ENCODE data around the gene TGM1.

TGM1 gene

DNA sequence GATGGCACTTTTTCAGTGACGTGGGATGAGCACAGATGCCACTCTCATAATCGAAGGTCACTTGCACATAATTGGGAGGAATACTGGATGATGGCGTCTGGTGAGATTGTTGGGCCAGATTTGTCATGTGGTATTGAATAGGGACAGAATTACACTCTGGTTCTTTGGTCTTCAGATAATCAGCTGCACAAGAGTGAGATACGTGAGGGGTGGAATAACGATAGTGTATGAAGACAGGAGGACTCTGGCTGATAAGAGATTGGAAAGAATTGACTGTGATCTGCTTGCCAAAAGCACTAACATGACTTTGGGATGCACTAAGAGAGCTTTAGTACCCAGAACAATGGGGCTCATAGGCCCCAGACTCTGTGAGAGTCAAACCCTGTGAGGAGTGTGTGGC, 15.4 kb upstream of the TGM1 start:
- Histone ChIP-seq H3K27me3 (ENCODE audit: insufficient read depth, low read depth) (no peaks in the 10 kb centered on the region), H3K4me1 (ENCODE audit: low read depth, poor library complexity, severe bottlenecking) (peaks cover 19% of the 10 kb centered on the region), H4K20me1 (ENCODE audit: insufficient read depth) (no peaks in the 10 kb centered on the region), H3K4me2 (no peak overlapping the region), H3K27ac (no peak overlapping the region), H3K4me3 (IDR thresholded peaks at IDR 0.05; ENCODE audit: insufficient read depth, low read depth, low read length) (no peak overlapping the region), H2AFZ (ENCODE audit: low read depth) (no peak overlapping the region), H3K79me2 (ENCODE audit: insufficient read depth, low read depth) (no peaks in the 10 kb centered on the region), H3K9ac (no peak overlapping the region), H3K36me3 (ENCODE audit: insufficient read depth) (no peaks in the 10 kb centered on the region)
- TF ChIP-seq, protein P1, sequence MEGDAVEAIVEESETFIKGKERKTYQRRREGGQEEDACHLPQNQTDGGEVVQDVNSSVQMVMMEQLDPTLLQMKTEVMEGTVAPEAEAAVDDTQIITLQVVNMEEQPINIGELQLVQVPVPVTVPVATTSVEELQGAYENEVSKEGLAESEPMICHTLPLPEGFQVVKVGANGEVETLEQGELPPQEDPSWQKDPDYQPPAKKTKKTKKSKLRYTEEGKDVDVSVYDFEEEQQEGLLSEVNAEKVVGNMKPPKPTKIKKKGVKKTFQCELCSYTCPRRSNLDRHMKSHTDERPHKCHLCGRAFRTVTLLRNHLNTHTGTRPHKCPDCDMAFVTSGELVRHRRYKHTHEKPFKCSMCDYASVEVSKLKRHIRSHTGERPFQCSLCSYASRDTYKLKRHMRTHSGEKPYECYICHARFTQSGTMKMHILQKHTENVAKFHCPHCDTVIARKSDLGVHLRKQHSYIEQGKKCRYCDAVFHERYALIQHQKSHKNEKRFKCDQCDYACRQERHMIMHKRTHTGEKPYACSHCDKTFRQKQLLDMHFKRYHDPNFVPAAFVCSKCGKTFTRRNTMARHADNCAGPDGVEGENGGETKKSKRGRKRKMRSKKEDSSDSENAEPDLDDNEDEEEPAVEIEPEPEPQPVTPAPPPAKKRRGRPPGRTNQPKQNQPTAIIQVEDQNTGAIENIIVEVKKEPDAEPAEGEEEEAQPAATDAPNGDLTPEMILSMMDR (conservative IDR thresholded peaks at IDR 0.05; ENCODE audit: low read depth, low read length), result no peak

DNA sequence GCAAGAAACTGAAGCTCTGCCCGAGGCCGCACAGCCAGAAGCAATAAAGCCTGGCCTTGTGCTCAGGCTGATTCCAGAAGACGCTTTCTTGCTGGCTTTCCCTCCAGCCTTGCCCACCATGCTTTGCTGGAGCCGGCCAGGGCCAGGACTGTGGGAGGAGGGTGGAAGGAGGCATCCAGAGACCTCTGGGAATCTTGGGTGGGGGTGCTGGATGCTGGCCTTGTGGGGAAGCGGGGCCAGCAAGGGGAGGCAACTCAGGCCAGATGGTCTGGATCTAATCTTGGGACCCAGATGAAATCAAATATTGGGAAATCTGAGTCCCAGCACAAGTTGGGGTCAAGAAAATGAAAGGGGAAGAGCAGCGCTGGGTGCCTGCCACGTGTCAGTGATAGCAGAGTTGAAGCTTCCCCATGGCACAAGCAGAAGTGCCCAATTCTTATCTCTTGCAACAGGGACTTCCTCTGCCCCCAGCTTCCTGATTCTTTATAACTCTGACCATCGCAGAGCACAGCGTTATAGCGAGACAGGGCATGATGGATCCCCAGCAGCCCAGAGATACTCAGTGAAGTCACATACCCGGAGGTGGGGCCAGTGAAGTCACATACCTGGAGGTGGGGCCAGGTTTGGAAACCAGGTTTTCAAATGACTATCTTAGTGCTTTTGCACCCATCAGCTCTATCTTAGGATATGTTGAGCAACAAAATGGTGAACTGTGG, 14.8 kb upstream of the TGM1 start:
- H3K79me2 ChIP-seq (ENCODE audit: insufficient read depth, low read depth), result no peaks in the 10 kb centered on the region
- no peak overlapping the region for H2AFZ ChIP-seq (ENCODE audit: low read depth)
- TF ChIP-seq, protein P1 (conservative IDR thresholded peaks at IDR 0.05; ENCODE audit: low read depth, low read length), result no peak
- H4K20me1 ChIP-seq (ENCODE audit: insufficient read depth), result no peaks in the 10 kb centered on the region
- no peak overlapping the region for H3K4me2 ChIP-seq
- peaks cover 21% of the 10 kb centered on the region for H3K4me1 ChIP-seq (ENCODE audit: low read depth, poor library complexity, severe bottlenecking)
- no peaks in the 10 kb centered on the region for H3K27me3 ChIP-seq (ENCODE audit: insufficient read depth, low read depth)
- H3K9ac ChIP-seq, result no peak overlapping the region
- no peak overlapping the region for H3K27ac ChIP-seq
- no peak overlapping the region for H3K4me3 ChIP-seq (IDR thresholded peaks at IDR 0.05; ENCODE audit: insufficient read depth, low read depth, low read length)
- no peaks in the 10 kb centered on the region for H3K36me3 ChIP-seq (ENCODE audit: insufficient read depth)

DNA sequence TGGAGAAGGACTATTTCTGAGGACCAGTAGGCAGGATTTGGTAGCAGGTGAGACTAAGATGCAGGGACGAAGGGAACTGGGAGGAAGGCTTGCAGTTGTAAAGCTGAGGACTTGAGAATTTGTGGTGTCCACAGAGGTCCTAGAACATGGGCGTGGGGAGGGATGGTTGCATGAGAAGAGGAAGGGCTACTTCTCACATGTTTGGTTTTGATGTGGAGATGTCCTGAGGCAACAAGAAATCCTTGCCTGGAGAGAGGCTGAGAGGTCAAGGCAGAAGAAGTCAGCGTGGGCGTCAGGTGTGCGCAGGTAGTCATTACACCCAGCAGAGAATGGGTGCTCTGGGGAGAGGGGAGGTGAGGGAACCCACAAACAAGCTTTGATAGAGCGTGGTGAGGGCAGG, 14.1 kb upstream of the TGM1 start:
- Histone ChIP-seq H4K20me1 (ENCODE audit: insufficient read depth) (no peaks in the 10 kb centered on the region), H2AFZ (ENCODE audit: low read depth) (no peak overlapping the region), H3K4me2 (no peak overlapping the region), H3K36me3 (ENCODE audit: insufficient read depth) (no peaks in the 10 kb centered on the region), H3K9ac (no peak overlapping the region), H3K4me3 (IDR thresholded peaks at IDR 0.05; ENCODE audit: insufficient read depth, low read depth, low read length) (no peak overlapping the region), H3K27me3 (ENCODE audit: insufficient read depth, low read depth) (no peaks in the 10 kb centered on the region), H3K4me1 (ENCODE audit: low read depth, poor library complexity, severe bottlenecking) (peaks cover 27% of the 10 kb centered on the region), H3K27ac (no peak overlapping the region), H3K79me2 (ENCODE audit: insufficient read depth, low read depth) (no peaks in the 10 kb centered on the region)
- TF ChIP-seq, protein P1 (conservative IDR thresholded peaks at IDR 0.05; ENCODE audit: low read depth, low read length), result no peak

DNA sequence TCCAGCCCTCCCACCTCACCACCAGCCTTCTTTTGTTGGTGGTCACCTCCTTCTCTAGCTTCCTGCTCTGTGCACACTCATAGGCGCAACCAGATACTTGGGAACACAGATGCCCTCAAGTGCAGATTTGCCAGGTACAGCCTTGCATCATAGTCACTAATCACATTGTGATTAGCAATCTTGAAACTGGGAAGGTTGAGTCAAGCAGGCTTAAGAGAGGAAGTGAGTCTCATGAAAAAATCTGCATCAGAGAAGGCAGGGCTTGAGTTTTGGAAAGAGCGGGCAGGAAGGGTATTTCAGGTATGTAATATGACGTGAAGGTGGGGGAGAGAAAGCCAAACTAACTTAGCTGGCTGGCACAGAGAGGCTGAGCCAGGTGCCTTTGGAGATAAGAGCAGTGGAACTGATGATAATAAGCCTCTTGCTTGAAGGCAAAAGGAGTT, 11.1 kb upstream of the TGM1 start:
- Histone ChIP-seq H3K27me3 (ENCODE audit: insufficient read depth, low read depth) (no peaks in the 10 kb centered on the region), H3K36me3 (ENCODE audit: insufficient read depth) (no peaks in the 10 kb centered on the region), H3K4me1 (ENCODE audit: low read depth, poor library complexity, severe bottlenecking) (peaks cover 28% of the 10 kb centered on the region), H3K4me2 (peak overlapping the region; percentile 27; the same call in 1 of the 2 replicates), H2AFZ (ENCODE audit: low read depth) (peak overlapping the region; percentile 22; the same call in 1 of the 2 replicates), H3K9ac (no peak overlapping the region), H3K27ac (peak overlapping the region; percentile 38; the same call in 1 of the 2 replicates), H4K20me1 (ENCODE audit: insufficient read depth) (no peaks in the 10 kb centered on the region), H3K79me2 (ENCODE audit: insufficient read depth, low read depth) (no peaks in the 10 kb centered on the region), H3K4me3 (IDR thresholded peaks at IDR 0.05; ENCODE audit: insufficient read depth, low read depth, low read length) (no peak overlapping the region)
- TF ChIP-seq, protein P1 (conservative IDR thresholded peaks at IDR 0.05; ENCODE audit: low read depth, low read length), result no peak

Data from KMS-11 (cell line).